Activated T-cell treated with anti-CD3 and anti-CD28 coated beads, Interleukin-2, amount 50 U/mL, for 24 hours (primary cell): ENCODE data around the gene XXYLT1.

Experiments used
- DNase-seq: peaks from one replicate; pipeline ENCODE4 v3.0.0-alpha.2; 2020
- H3K27ac Mint-ChIP-seq: 2 replicates; pipeline ENCODE4 v1.8.0; 2020; ENCODE audit warnings: mild to moderate bottlenecking, mixed read lengths
- H3K27me3 Mint-ChIP-seq: 2 replicates; pipeline ENCODE4 v1.8.0; 2020; ENCODE audit warnings: mixed read lengths
- H3K36me3 Mint-ChIP-seq: 2 replicates; pipeline ENCODE4 v1.8.0; 2020; ENCODE audit warnings: low read depth, mixed read lengths
- H3K4me1 Mint-ChIP-seq: 2 replicates; pipeline ENCODE4 v1.8.0; 2020; ENCODE audit warnings: low read depth, mixed read lengths
- H3K4me3 Mint-ChIP-seq: 2 replicates; pipeline ENCODE4 v1.8.0; 2020; ENCODE audit warnings: mild to moderate bottlenecking, moderate library complexity, mixed read lengths
- H3K9me3 Mint-ChIP-seq: 2 replicates; pipeline ENCODE4 v1.8.0; 2020; ENCODE audit warnings: mixed read lengths

XXYLT1 gene

GRCh38 chr3:195075941-195076875 lies 194.8 kb downstream of the XXYLT1 start:
- Mint-ChIP-seq H3K4me1 (no peaks in the 10 kb centered on the region), H3K27me3 (no peaks in the 10 kb centered on the region), H3K27ac (no peak overlapping the region), H3K4me3 (no peak overlapping the region), H3K9me3 (no peaks in the 10 kb centered on the region), H3K36me3 (no peaks in the 10 kb centered on the region)
- no peak for DNase-seq

GRCh38 chr3:195075199-195075940 lies 195.6 kb downstream of the XXYLT1 start:
- H3K27me3 Mint-ChIP-seq, result no peaks in the 10 kb centered on the region
- H3K4me3 Mint-ChIP-seq, result no peak overlapping the region
- H3K9me3 Mint-ChIP-seq, result no peaks in the 10 kb centered on the region
- H3K4me1 Mint-ChIP-seq, result no peaks in the 10 kb centered on the region
- H3K36me3 Mint-ChIP-seq, result no peaks in the 10 kb centered on the region
- DNase-seq, result no peak
- H3K27ac Mint-ChIP-seq, result no peak overlapping the region

DNA sequence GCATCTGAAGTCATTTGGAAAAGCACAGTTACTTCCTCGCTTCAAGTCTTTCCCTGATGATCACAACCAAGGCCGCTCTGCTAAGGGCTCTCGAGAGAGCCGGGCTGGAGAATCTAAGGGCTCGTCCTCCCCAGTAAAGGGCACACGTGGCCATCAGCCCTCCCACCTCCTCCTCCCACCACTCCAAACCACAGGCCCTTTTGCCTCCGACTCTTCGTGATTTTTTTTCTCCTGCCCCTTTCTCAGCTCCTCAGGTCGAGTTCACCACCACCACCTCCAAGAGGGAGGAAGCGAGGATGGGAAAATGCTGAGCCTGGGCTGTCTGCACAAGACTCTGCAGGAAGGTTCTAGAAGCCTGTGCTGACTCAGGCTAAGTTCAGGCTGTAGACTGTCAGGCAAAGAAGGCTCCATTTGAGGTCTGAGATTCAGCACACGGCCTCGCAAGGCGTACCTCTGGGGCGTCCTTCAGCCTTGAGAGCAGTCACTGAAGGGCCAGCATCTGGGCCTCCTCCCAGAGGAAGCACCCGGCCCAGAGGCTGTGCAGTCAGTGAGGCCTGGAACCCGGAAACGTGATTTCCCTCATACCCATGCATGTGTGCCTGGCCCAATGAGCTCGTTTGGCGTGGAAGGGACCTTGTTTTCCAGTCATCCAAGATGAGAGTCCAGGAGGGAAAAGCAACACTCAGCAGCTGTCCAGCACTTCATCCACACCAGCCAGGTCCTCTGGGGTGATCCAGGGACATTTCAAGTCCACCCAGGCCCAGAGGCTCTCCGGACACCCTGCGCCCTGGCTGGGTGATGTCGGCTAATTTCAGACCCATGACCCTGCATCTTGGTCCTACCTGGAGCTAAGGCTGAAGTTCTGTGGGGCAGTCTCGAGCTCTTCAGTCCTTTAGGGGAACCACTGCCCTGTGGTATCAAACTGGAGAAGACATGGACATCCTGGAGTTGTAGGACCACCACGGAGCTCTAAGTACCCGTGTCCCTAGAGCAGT lies 196.8 kb downstream of the XXYLT1 start:
- H3K36me3 Mint-ChIP-seq, result peaks cover 5% of the 10 kb centered on the region
- H3K4me3 Mint-ChIP-seq, result no peak overlapping the region
- no peaks in the 10 kb centered on the region for H3K27me3 Mint-ChIP-seq
- H3K27ac Mint-ChIP-seq, result no peak overlapping the region
- no peak for DNase-seq
- no peaks in the 10 kb centered on the region for H3K9me3 Mint-ChIP-seq
- no peaks in the 10 kb centered on the region for H3K4me1 Mint-ChIP-seq

DNA sequence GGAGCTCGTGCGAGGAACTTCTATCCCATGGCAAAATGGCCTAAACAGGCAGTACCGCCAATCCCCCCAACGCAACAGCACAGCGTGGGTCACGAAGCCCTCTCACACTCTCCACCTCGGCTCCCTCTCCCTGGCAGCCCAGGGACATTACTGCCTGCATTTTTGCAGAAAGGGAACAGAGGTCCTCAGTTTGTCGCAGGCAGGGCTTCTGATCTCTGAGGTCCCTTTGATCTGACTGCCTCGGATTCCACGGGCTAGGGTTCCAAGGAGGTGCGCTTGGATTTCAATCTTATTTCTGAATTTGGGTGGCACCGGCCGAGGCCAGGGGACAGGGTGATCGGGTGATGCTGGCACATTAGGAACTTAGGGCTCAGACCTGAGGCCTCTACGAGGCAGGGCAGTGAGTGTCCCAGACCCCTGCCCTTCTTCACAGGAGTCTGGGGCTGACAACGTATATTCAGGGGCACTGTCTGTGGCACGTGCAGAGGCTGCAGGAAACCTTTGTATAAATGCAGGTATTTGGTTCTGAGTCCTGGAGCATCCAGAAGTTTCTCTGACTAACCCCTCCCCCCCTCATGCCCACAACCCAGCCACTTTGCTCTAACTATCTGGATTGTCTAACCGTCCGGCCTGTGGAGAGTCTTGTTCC lies 197.9 kb downstream of the XXYLT1 start:
- Mint-ChIP-seq H3K4me1 (no peaks in the 10 kb centered on the region), H3K4me3 (no peak overlapping the region), H3K27ac (no peak overlapping the region), H3K36me3 (peaks cover 15% of the 10 kb centered on the region), H3K9me3 (no peaks in the 10 kb centered on the region), H3K27me3 (no peaks in the 10 kb centered on the region)
- no peak for DNase-seq

GRCh38 chr3:195071916-195072820 lies 198.8 kb downstream of the XXYLT1 start:
- H3K4me1 Mint-ChIP-seq, result no peaks in the 10 kb centered on the region

GRCh38 chr3:195071011-195071728 lies 199.8 kb downstream of the XXYLT1 start:
- no peaks in the 10 kb centered on the region for H3K27me3 Mint-ChIP-seq
- H3K9me3 Mint-ChIP-seq, result no peaks in the 10 kb centered on the region
- no peak overlapping the region for H3K4me3 Mint-ChIP-seq
- H3K27ac Mint-ChIP-seq, result no peak overlapping the region
- no peaks in the 10 kb centered on the region for H3K4me1 Mint-ChIP-seq
- DNase-seq, result no peak
- peaks cover 20% of the 10 kb centered on the region for H3K36me3 Mint-ChIP-seq

More at GRCh38 chr3:195071916-195072820, 198.8 kb downstream of the XXYLT1 start:
- H3K27ac Mint-ChIP-seq, result no peak overlapping the region
- H3K36me3 Mint-ChIP-seq, result peaks cover 20% of the 10 kb centered on the region
- H3K27me3 Mint-ChIP-seq, result no peaks in the 10 kb centered on the region
- DNase-seq, result no peak
- H3K9me3 Mint-ChIP-seq, result no peaks in the 10 kb centered on the region
- H3K4me3 Mint-ChIP-seq, result no peak overlapping the region

GRCh38 chr3:195070336-195070735 lies 200.6 kb downstream of the XXYLT1 start:
- no peak overlapping the region for H3K27ac Mint-ChIP-seq
- no peaks in the 10 kb centered on the region for H3K27me3 Mint-ChIP-seq
- no peaks in the 10 kb centered on the region for H3K4me1 Mint-ChIP-seq
- DNase-seq, result no peak
- no peak overlapping the region for H3K4me3 Mint-ChIP-seq
- H3K9me3 Mint-ChIP-seq, result no peaks in the 10 kb centered on the region
- H3K36me3 Mint-ChIP-seq, result peaks cover 20% of the 10 kb centered on the region

GRCh38 chr3:195069501-195070251 lies 201.3 kb downstream of the XXYLT1 start:
- H3K27ac Mint-ChIP-seq, result no peak overlapping the region
- H3K36me3 Mint-ChIP-seq, result peaks cover 20% of the 10 kb centered on the region

DNA sequence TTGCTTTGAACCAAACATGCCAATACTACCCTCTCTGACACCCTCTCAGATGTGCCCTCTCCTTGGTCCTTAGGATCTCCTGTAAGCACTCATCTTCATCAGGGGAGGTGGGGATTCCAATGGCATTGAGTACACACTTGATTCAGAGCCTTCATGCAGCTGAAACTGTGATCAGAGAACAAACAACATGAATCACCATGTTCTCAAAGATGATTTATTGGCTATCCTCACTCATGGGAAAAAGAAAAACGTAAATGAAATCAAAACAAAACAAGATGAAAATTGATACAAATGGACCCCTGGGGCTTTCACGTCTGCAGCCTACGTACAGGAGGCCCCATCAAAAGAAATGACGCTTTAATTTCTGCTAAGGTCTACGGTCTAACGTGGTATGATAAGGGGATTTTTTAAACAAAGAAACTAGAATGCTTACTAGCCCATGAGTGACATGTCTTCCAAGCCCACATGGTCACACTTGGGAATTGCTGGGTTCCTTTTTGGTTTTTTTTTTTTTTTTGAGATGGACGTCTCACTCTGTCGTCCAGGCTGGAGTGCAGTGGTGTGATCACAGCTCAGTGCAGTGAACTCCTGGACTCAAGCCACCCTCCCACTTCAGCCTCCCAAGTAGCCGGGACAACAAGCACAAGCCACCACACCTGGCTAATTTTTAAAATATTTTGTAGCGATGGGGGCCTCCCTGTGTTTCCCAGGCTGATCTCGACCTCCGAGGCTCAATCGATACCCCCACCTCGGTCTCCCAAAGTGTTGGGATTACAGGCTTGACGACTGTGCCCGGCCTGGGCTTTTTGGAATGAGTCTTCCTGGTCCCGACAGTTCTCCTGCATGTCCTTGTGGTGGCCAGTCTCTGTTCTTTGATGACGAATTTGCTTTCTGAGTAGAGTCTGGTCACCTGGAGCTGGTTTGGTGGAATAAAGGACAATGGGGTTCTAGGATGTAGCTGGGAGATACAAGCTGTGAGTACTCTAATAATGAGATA lies 202.6 kb downstream of the XXYLT1 start:
- Mint-ChIP-seq H3K4me1 (no peaks in the 10 kb centered on the region), H3K27me3 (no peaks in the 10 kb centered on the region), H3K4me3 (no peak overlapping the region), H3K9me3 (no peaks in the 10 kb centered on the region), H3K27ac (no peak overlapping the region), H3K36me3 (peaks cover 20% of the 10 kb centered on the region)
- DNase-seq, result no peak

More at GRCh38 chr3:195069501-195070251, 201.3 kb downstream of the XXYLT1 start:
- H3K27me3 Mint-ChIP-seq, result no peaks in the 10 kb centered on the region
- DNase-seq, result no peak
- no peaks in the 10 kb centered on the region for H3K4me1 Mint-ChIP-seq
- H3K4me3 Mint-ChIP-seq, result no peak overlapping the region
- no peaks in the 10 kb centered on the region for H3K9me3 Mint-ChIP-seq

- Mint-ChIP-seq H3K9me3 (no peaks in the 10 kb centered on the region), H3K27me3 (no peaks in the 10 kb centered on the region), H3K27ac (no peak overlapping the region), H3K36me3 (peaks cover 20% of the 10 kb centered on the region), H3K4me1 (no peaks in the 10 kb centered on the region), H3K4me3 (no peak overlapping the region)
- DNase-seq, result no peak
Observed at GRCh38 chr3:195066441-195066841, 204.5 kb downstream of the XXYLT1 start.

GRCh38 chr3:195065864-195066185 lies 205.1 kb downstream of the XXYLT1 start:
- H3K27ac Mint-ChIP-seq, result no peak overlapping the region
- no peaks in the 10 kb centered on the region for H3K4me1 Mint-ChIP-seq
- no peaks in the 10 kb centered on the region for H3K27me3 Mint-ChIP-seq
- H3K4me3 Mint-ChIP-seq, result no peak overlapping the region
- DNase-seq, result no peak
- H3K9me3 Mint-ChIP-seq, result no peaks in the 10 kb centered on the region
- peaks cover 20% of the 10 kb centered on the region for H3K36me3 Mint-ChIP-seq
